Stimulated activated CD4-positive, alpha-beta T cell treated with anti-CD3 and anti-CD28 coated beads, Interleukin-4, amount 100 ng/mL, for 48 hours (primary cell): Measurements from ENCODE around the gene SRD5A1.
A peak's percentile ranks its signal among the peaks of the same experiment; 100 is the strongest.

Experiments used
- DNase-seq, 2 donors: peaks; one replicate each; pipeline ENCODE4 v3.0.0-alpha.2; 2020; ENCODE audit warnings: low read depth in 2 of 2

The SRD5A1 gene

GRCh38 chr5:6686501-6686900 is 53.3 kb downstream of the SRD5A1 start:
- DNase-seq = no peak

- DNase-seq = no peak
These were observed 53.7 kb downstream of the SRD5A1 start for GRCh38 chr5:6686915-6687409.

GRCh38 chr5:6687505-6687904 is 54.3 kb downstream of the SRD5A1 start:
- no peak for DNase-seq

- DNase-seq = no peak
These were observed 59.7 kb downstream of the SRD5A1 start for GRCh38 chr5:6692906-6693305.

- DNase-seq = no peak
These were observed 65.5 kb downstream of the SRD5A1 start for GRCh38 chr5:6698696-6699095.

GRCh38 chr5:6699357-6699756 is 66.1 kb downstream of the SRD5A1 start:
- no peak for DNase-seq

GRCh38 chr5:6700074-6700684 is 66.9 kb downstream of the SRD5A1 start:
- no peak for DNase-seq

- DNase-seq = no peak
These were observed 67.6 kb downstream of the SRD5A1 start for GRCh38 chr5:6700685-6701355.

GRCh38 chr5:6701491-6701890 is 68.3 kb downstream of the SRD5A1 start:
- DNase-seq = no peak

- no peak for DNase-seq
These were observed 69.4 kb downstream of the SRD5A1 start for GRCh38 chr5:6702633-6703032.

GRCh38 chr5:6703806-6704205 is 70.6 kb downstream of the SRD5A1 start:
- DNase-seq = no peak

GRCh38 chr5:6704361-6704851 is 71.2 kb downstream of the SRD5A1 start:
- no peak for DNase-seq

GRCh38 chr5:6705088-6705487 is 71.8 kb downstream of the SRD5A1 start:
- DNase-seq = no peak

GRCh38 chr5:6705959-6706358 is 72.7 kb downstream of the SRD5A1 start:
- DNase-seq = no peak

GRCh38 chr5:6707852-6708251 is 74.6 kb downstream of the SRD5A1 start:
- DNase-seq = no peak

- DNase-seq = no peak
These were observed 75.6 kb downstream of the SRD5A1 start for GRCh38 chr5:6708814-6709213.

GRCh38 chr5:6710070-6710469 is 76.8 kb downstream of the SRD5A1 start:
- DNase-seq = no peak

GRCh38 chr5:6710551-6711318 is 77.5 kb downstream of the SRD5A1 start:
- DNase-seq = no peak

GRCh38 chr5:6711409-6712141 is 78.3 kb downstream of the SRD5A1 start:
- no peak for DNase-seq

GRCh38 chr5:6712142-6712576 is 78.9 kb downstream of the SRD5A1 start:
- DNase-seq = peak; percentile 33 to 43

- DNase-seq = peak; percentile 93 to 94
These were observed 79.5 kb downstream of the SRD5A1 start for GRCh38 chr5:6712577-6713273.
